Measurements from ENCODE around the gene NKAIN2.

The NKAIN2 gene

DNA sequence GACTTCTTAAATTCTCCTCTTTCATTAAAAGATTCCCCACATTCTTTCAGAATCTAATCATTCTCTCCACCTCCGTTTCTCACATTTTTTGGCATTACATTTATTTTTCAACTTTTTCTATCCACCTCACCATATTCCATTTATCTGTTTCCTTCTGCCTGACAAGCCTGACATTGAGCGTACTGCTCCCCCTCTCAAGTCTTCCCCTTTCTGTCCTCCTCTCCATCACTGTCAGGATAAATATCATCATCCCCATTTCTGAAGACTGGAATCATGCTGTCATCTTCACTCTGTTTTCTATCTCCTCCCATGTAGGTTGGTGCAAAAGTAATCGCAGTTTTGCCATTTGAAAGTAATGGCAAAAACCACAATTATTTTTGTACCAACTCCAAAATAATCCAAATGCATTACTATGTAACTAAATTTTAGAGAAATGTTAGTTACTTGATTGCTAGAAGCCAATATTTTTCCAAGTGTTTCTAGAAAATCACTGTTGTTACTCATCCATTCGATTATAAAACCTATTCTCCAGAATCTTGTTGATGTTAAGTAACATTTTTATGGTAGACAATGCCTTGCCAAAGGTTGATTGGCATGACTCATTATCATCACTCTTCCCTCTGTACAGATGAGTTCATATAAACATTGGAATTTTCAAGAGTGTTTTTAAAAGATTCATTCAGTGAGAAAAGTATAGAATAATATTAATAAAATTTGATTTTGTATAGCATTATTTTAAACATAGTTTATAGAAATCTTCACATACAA lies 866.2 kb downstream of the NKAIN2 start:
- TF ChIP-seq, protein P1, sequence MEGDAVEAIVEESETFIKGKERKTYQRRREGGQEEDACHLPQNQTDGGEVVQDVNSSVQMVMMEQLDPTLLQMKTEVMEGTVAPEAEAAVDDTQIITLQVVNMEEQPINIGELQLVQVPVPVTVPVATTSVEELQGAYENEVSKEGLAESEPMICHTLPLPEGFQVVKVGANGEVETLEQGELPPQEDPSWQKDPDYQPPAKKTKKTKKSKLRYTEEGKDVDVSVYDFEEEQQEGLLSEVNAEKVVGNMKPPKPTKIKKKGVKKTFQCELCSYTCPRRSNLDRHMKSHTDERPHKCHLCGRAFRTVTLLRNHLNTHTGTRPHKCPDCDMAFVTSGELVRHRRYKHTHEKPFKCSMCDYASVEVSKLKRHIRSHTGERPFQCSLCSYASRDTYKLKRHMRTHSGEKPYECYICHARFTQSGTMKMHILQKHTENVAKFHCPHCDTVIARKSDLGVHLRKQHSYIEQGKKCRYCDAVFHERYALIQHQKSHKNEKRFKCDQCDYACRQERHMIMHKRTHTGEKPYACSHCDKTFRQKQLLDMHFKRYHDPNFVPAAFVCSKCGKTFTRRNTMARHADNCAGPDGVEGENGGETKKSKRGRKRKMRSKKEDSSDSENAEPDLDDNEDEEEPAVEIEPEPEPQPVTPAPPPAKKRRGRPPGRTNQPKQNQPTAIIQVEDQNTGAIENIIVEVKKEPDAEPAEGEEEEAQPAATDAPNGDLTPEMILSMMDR (conservative IDR thresholded peaks at IDR 0.05; ENCODE audit: low read depth), result no peak
- ChIA-PET POLR2A (ENCODE audit: low non-redundant PET) (no interaction called here), CTCF (no interaction called here)
- H3K27ac ChIP-seq, result no peak overlapping the region
- DNase-seq (ENCODE audit: low spot score), result no peak

DNA sequence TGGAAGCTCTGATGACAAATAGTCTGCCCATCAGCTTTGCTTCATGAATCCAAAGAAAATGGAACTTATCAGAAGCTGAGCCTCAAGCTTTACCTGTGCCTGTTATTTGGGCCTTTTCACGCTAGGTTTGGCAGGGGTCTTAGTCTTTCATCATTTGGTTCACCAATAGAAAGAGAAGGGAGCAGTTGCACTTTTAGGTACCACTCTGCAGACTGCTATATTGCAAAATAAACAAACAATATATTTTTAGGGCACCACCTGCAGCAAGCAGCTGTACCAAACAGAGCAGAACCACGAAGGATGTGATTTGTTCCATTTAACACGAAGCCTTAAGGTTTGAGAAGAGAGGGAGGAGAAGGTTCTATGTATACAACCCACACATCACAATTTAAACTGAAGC lies 867.1 kb downstream of the NKAIN2 start:
- DNase-seq (ENCODE audit: low spot score), result no peak
- H3K27ac ChIP-seq, result no peak overlapping the region
- ChIA-PET CTCF (interaction anchor here (0.6 kb wide), 1 partner anchor 11 kb away, joined by 3 read pairs; no protein-coding TSS in a partner anchor), POLR2A (ENCODE audit: low non-redundant PET) (no interaction called here)
- TF ChIP-seq, protein P1 (conservative IDR thresholded peaks at IDR 0.05; ENCODE audit: low read depth), result no peak

DNA sequence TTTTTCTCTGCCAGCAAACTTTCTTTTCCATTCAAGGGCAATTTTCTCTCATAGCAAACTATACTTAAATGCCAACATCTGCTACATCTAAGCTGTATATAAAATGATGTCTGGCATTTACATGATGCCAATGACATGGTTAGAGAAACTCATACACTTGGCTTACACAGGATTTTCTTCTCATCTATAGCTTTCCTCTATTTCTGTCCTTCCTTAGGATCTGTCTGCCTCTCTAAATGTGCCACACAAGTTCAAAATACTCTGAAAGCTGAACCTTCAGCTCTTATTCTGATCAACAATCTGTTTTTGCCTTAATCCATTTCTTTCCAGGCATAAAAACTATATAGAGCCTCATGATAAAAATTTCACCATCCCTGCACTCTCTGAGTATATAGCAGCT lies 867.7 kb downstream of the NKAIN2 start:
- ChIA-PET POLR2A (ENCODE audit: low non-redundant PET) (no interaction called here), CTCF (interaction anchor here (0.6 kb wide), 1 partner anchor 11 kb away, joined by 3 read pairs; no protein-coding TSS in a partner anchor)
- DNase-seq (ENCODE audit: low spot score), result no peak
- H3K27ac ChIP-seq, result no peak overlapping the region
- TF ChIP-seq, protein P1 (conservative IDR thresholded peaks at IDR 0.05; ENCODE audit: low read depth), result no peak

DNA sequence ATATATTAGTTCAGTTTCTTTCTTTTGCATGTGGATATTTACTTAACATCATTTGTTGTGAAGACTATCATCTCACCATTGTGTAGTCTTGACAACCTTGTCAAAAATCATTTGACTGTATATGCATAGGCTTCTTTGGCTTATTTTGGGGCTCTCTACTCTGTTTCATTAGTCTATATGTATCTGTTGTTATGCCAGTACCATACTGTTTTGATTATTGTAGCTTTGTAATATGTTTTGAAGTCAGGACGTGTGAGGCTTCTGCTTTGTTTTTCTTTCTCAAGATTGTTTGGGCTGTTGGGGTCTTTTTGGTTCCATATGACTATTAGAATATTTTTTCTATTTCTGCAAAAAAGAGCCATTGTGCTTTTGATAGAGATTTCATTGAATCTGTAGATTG lies 870.4 kb downstream of the NKAIN2 start:
- ChIA-PET POLR2A (ENCODE audit: low non-redundant PET) (no interaction called here), CTCF (no interaction called here)
- TF ChIP-seq, protein P1 (conservative IDR thresholded peaks at IDR 0.05; ENCODE audit: low read depth), result no peak
- no peak for DNase-seq (ENCODE audit: low spot score)
- H3K27ac ChIP-seq, result no peak overlapping the region

DNA sequence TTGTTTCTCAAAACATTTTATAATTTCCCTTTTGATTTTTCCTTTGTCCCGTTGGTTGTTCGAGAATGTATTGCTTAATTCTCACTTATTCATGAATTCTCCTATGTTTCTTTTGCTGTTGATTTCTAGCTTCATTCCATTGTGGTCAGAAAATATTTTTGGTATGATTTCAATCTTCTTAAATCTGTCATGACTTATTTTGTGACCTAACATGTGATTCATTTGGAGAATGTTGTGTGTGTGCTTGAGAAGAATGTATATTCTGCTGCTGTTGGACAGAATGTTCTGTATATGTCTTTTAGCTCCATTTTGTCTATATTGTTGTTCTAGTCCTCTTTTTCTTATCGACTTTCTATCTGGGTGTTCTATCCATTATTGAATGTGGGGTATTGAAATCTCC lies 872.4 kb downstream of the NKAIN2 start:
- DNase-seq (ENCODE audit: low spot score), result peak; percentile 1
- H3K27ac ChIP-seq, result no peak overlapping the region
- ChIA-PET POLR2A (ENCODE audit: low non-redundant PET) (no interaction called here), CTCF (interaction anchor here (0.6 kb wide), 1 partner anchor 1590 kb away, joined by 3 read pairs; no protein-coding TSS in a partner anchor)
- TF ChIP-seq, protein P1 (conservative IDR thresholded peaks at IDR 0.05; ENCODE audit: low read depth), result no peak

DNA sequence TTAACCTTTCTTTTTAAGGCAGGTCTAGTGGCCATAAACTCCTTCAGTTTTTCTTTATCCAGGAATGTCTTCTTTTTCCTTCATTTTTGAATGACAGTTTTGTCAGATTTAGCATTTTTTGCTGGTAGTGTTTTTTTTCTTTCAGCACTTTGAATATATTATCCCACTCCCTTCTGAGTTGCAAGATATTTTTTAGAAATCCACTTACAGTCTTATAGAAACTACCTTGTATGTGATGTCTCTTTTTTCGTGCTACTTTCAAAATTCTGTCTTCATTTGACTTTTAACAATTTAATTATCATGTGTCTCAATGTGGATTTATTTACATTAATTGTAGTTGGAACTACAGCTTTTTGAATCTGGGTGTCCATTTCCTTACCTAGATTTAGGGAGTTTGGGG lies 874.2 kb downstream of the NKAIN2 start:
- TF ChIP-seq, protein P1 (conservative IDR thresholded peaks at IDR 0.05; ENCODE audit: low read depth), result no peak
- POLR2A ChIA-PET (ENCODE audit: low non-redundant PET), result no interaction called here
- no peak for DNase-seq (ENCODE audit: low spot score)
- CTCF ChIA-PET, result no interaction called here
- no peak overlapping the region for H3K27ac ChIP-seq

Data from RWPE1 (cell line).